ENCODE results near the gene COQ4. TPM values are rescaled to one million over a fixed set of nuclear protein-coding genes. Genes with fewer than 3 reads are reported as not detected.
A peak's percentile ranks its signal among the peaks of the same experiment; 100 is the strongest.

Gene COQ4
- total RNA-seq, 2 donors from 2014 or later, result 40.8 to 59.5 TPM

GRCh38 chr9:128321343-128321742 is 1.3 kb upstream of the COQ4 start:
- no peak for TF ChIP-seq CTCF (IDR thresholded peaks at IDR 0.05)
- peak overlapping the region; percentile 95 for H3K4me3 ChIP-seq
- no peaks in the 10 kb centered on the region for H3K27me3 ChIP-seq

GRCh38 chr9:128321879-128322403 is 698 bp upstream of the COQ4 start:
- Histone ChIP-seq H3K9me3 (no peaks in the 10 kb centered on the region), H3K4me3 (peak overlapping the region; percentile 95), H3K36me3 (peaks cover 11% of the 10 kb centered on the region), H3K27me3 (no peaks in the 10 kb centered on the region), H3K4me1 (peaks cover 6% of the 10 kb centered on the region), H3K27ac (peak overlapping the region; percentile 85), H3K9ac (ENCODE audit: low read depth in 2 of 2, low read length in 2 of 2) (peak overlapping the region; percentile 49 to 73)
- intact Hi-C loops (cut with DNase I), result no loop called here
- no peak for DNase-seq
- no peak for TF ChIP-seq CTCF (IDR thresholded peaks at IDR 0.05)

More at GRCh38 chr9:128321343-128321742, 1.3 kb upstream of the COQ4 start:
- peak overlapping the region in 1 of 2 donors; percentile 73 for H3K9ac ChIP-seq (ENCODE audit: low read depth in 2 of 2, low read length in 2 of 2)
- DNase-seq, result no peak
- peaks cover 6% of the 10 kb centered on the region for H3K4me1 ChIP-seq
- peaks cover 11% of the 10 kb centered on the region for H3K36me3 ChIP-seq
- no peak overlapping the region for H3K27ac ChIP-seq
- intact Hi-C loops (cut with DNase I), result no loop called here
- H3K9me3 ChIP-seq, result no peaks in the 10 kb centered on the region

- intact Hi-C loops (cut with DNase I), result no loop called here
- no peaks in the 10 kb centered on the region for H3K27me3 ChIP-seq
- H3K27ac ChIP-seq, result peak overlapping the region; percentile 85
- peaks cover 11% of the 10 kb centered on the region for H3K36me3 ChIP-seq
- peak overlapping the region; percentile 95 for H3K4me3 ChIP-seq
- no peak for TF ChIP-seq CTCF (IDR thresholded peaks at IDR 0.05)
- H3K9ac ChIP-seq (ENCODE audit: low read depth in 2 of 2, low read length in 2 of 2), result peak overlapping the region; percentile 71 to 73
- DNase-seq, result no peak
- H3K9me3 ChIP-seq, result no peaks in the 10 kb centered on the region
- peaks cover 6% of the 10 kb centered on the region for H3K4me1 ChIP-seq
These were observed 632 bp downstream of the COQ4 start for GRCh38 chr9:128323212-128323730.

GRCh38 chr9:128323791-128324190 is 1.2 kb downstream of the COQ4 start:
- H3K4me3 ChIP-seq, result peak overlapping the region; percentile 95
- no peaks in the 10 kb centered on the region for H3K9me3 ChIP-seq
- DNase-seq, result no peak
- peak overlapping the region in 1 of 2 donors; percentile 73 for H3K9ac ChIP-seq (ENCODE audit: low read depth in 2 of 2, low read length in 2 of 2)
- no peaks in the 10 kb centered on the region for H3K27me3 ChIP-seq
- H3K27ac ChIP-seq, result no peak overlapping the region
- intact Hi-C loops (cut with DNase I), result no loop called here
- TF ChIP-seq CTCF (IDR thresholded peaks at IDR 0.05), result no peak
- peaks cover 6% of the 10 kb centered on the region for H3K4me1 ChIP-seq
- H3K36me3 ChIP-seq, result peaks cover 11% of the 10 kb centered on the region

- peaks cover 11% of the 10 kb centered on the region for H3K36me3 ChIP-seq
- no peak overlapping the region for H3K4me3 ChIP-seq
- no peak overlapping the region for H3K9ac ChIP-seq (ENCODE audit: low read depth in 2 of 2, low read length in 2 of 2)
- peaks cover 6% of the 10 kb centered on the region for H3K4me1 ChIP-seq
- no peak overlapping the region for H3K27ac ChIP-seq
- no peaks in the 10 kb centered on the region for H3K27me3 ChIP-seq
- TF ChIP-seq CTCF (IDR thresholded peaks at IDR 0.05), result no peak
- no peak for DNase-seq
- intact Hi-C loops (cut with DNase I), result no loop called here
- no peaks in the 10 kb centered on the region for H3K9me3 ChIP-seq
These were observed 1.8 kb downstream of the COQ4 start for GRCh38 chr9:128324401-128324800.
